Stimulated activated CD8-positive, alpha-beta memory T cell treated with anti-CD3 and anti-CD28 coated beads, Interleukin-4, amount 100 ng/mL, for 48 hours (primary cell): ENCODE data around the gene ATP2A2.
A peak's percentile ranks its signal among the peaks of the same experiment; 100 is the strongest.
"Not testable (repeated sequence)": the region's sequence is repeated elsewhere in the genome, so short reads cannot be mapped to it uniquely, and the experiment has no call there.

Experiments
- DNase-seq: peaks from one replicate; pipeline ENCODE4 v3.0.0-alpha.2; 2020

Gene ATP2A2

DNA sequence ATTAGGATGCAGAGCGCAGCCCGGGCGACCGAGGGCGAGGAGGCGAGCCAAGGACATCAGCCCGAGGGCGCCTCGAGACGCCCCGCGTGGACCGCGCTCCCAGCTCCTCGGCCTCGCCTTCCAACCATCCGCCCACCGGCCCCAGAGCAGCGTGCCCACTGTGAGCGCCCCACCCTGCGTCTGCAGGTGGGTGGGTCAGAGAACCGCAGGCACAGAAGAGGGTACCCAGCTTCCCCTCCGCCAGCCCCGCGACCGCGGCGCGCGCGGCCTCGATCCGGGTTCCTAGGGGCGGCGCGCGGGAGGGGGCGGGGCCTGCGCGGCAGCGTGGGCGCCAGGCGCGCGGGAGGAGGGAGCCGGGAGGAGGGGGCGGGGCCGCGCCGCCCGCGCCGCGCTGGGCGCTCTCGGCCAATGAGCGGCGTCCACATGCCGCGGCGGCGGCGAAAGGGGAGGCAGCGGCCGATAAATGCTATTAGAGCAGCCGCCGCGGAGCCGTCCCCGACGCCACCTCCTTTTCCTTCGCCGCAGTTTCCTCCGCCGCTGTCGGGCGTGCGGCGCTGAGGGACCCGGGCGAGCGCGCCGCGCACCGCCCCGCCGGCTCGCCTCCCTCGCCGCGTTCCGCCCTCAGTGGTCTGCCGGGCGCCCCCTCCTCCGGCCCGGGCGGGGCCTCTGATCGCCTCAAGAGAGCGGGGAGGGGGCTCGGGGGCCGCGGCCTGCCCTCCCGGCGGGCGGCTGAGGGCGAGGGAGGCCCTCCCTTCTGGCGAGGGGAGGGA is at the start of gene ATP2A2:
Gene ATP2A2 (plus strand): TSS at position 469 of the 770 bp plus-strand sequence. CDS start 543 bp downstream, outside the sequence.
- DNase-seq: peak; percentile 88

DNA sequence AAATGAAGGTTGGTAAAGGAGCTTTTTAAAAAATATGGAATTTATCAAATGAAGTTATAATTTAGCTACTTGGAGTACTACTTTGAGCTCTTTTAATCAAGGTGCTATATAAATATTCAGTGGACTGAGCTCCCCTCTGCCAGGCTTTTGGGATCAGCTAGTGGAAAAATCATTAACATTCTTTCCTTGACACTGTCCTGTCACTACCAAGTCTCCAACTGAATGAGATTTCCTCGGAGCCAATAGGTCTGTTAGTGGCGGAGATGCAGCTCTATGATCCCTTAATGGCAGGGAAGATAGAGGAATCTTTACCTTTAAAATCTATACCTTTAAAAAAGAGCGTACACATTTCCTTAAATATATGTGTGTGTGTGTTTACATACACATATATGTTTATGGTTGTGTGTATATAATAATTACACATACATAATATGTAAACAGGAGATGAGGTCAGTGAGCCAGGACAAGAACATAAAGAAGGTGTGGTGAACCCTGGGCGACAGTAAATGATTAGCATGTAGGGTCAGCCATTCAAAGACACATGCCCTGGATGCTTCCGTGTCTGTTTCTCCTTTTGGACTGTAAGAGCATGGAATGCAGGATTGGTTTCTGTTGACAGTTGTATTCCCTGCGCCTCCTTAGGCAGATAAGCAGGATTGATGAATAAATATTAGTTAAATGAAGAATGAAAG is 47.7 kb upstream of the ATP2A2 start:
- DNase-seq: no peak

DNA sequence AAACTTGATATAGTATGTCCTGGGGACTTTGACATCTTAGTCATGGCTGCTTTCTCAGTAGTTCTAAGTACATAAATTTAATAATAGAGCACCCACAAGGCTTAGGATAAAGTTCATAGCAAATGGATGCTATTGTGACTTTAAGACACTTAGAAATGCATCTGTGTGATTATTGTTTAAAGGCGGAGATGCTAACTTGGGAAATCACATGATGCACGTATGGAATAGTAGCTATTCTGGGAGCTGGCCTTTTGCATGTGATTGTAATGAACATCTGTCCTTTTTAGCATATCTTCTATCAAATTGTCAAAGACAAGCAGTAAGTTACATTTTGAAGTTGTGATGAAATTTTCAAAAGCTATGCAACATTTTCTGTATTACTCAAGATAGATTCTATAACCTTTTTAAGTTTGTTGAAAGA is 46.7 kb upstream of the ATP2A2 start:
- no peak for DNase-seq

DNA sequence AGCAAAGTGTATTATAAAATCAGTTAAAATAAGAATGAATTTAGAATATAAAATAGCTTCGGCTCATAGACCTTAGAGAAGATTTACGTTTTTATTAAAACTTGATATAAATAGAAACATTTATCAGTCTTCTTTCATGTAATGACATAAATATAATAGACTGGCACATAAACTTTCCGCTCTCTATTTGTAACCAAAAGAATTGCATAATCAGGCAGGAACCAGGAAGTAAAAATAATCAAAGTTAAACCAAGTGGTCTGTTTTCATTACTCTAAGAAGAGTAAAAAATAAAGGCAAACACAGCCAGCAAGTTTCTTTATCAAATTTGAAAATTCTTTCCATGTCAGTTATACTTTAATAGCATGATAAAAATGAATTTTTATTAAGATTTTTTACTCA is 46.3 kb upstream of the ATP2A2 start:
- no peak for DNase-seq

DNA sequence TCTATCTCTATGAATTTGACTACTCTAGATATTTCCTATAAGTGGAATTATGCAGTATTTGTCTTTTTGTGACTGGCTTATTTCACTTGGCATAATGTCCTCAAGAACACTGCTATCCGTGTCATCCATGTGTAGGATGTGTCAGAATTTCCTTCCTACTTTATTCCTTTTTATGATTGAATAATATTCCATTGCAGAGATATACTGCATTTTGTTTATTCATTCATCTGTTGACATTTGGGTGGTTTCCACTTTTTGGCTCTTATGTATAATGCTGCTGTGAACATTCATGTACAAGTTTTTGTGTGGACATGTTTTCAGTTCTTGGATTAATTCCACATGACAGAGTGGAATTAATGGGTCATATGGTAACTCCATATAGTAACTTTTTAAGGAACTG is 45.7 kb upstream of the ATP2A2 start:
- DNase-seq: no peak

DNA sequence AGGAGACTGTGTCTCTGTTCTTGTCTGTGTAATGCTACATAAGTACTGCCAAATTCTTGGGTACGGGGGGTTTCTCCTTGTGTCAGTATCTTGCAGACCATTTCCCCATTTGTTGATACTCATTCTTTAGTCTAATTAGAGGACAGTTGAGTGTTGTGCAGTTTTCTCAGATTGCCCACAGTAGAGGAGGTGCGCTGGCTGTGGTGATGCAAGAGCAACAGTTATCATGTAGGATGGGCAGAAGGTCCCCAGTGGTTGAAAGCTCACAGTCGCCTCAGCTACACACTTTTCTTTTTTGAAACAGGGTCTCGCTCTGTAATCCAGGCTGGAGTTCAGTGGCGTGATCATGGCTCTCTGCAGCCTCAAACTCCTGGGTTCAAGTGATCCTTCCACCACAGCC is 37.8 kb upstream of the ATP2A2 start:
- no peak for DNase-seq

DNA sequence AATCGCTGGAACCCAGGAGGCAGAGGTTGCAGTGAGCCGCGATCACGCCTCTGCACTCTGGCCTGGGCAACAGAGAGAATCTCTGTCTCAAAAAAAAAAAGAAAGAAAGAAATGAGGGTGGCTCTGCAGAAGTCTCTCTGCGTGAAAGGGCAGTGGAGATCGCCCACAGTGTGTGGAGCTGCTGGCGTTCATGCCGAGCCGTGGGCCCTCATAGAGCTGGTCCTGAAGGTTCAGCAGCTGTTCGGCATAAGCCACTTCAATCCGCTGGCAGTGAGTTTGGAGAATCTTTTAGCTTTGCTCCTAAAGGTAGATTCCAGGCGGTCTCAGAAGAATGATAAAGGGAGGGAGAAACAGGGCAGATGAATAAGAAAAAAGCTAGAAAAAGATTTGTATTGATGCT is 36.7 kb upstream of the ATP2A2 start:
- no peak for DNase-seq

DNA sequence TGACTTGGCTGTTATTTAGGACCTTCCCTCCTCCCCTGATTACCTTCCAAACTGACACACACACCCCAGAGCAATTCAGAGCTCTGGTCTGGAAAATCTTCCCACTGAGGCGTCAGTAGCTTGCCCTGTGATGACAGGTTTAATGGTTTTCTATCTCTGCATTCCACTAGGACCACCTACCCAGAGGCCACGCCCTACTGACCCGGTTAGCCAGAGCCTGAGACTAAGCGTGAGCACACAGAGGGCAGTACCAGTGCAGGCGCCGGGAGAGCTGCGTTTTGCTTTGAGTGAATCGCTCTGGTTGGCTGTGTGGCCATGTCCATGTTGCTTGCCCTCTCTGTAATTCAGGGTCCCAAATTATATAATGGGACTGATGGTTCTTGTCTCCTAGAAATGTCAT is 36.2 kb upstream of the ATP2A2 start:
- no peak for DNase-seq

DNA sequence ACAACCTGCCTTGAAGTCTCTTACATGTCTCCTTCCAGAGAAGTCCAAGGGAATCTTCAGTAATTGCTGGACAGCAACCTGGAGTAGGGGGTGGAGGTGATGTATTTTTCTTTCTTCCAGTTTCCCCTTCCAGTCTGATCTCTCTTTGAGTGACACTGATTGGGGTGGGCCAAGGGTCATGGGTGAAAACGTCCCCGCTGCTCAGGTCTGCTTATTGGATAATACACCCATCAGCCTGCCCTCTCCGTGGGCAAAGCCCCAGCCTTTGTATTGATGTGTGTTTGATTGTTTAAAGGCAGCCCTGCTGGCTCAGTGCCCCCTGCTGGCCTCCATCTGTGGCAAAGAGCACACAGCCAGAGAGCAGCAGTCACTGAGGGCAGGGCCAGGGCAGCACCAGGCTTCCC is 35.7 kb upstream of the ATP2A2 start:
- peak; percentile 61 for DNase-seq

DNA sequence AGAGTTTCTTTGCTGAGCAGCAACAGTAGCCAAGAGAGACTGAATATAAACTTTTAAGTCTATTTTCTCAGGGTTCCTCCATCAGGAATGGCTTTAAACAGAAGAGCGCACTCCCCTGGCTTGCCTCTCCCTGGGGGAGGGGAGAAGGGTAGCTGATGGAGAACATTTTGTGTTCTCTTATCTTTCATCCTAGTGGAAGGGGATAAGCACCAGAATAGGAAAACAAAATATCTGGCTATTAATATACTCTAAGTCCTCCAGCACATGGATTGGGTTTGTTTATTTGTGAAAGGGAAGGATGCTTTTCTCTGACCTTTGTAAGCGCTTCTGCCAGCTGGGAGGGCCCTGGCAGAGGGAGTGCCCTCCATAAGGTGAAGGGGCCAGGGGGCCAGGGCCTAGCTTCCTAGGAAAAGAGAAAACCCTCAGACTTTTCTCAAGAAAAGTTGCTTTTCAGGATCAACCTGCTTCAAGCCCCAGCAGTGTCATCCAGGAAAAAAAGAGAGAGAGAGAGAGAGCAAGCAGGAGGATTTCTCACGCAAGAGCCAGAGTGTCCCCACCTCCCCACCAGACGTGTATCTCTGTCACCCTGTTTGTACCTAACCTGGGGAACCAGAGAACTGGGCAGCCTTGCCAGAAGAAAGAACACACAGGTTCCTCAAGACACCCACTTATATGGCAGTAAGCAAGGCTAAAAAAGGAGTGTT is 34.3 kb upstream of the ATP2A2 start:
- no peak for DNase-seq

DNA sequence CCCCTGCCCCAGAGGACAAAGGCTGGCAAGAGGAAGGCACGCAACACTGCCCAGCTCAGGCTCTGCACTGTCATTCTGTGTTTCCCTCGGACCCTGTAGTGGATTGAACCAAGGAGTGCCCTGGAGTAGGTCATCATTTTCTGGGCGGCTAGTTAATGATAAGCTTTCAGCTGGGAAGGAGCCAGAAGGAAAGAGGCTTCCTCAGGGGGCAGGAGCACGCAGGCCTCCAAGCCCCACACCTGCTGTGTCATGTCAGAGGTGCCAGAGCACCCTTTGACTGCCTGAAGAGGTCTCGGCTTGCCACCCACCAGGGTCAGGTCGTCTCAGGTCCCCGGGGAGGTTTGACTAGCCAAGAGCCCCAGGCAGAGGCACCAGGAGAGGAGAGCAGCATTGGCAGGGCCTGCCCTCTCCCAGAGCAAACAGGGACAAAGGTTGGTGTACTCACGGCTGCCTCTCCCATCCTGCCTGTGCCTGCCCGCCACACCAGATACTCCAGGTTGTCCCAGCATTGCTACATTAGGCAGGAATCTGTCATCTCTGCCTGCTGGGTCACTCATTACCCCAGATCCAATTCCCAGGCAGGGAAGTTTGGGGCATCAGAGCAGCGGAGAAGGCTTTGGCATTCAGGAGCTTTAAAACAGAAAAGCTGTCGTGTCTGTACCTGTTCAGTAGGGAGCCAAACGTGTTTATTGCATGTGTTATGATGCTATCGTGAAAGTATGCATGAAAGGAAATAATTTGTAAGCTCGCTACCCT is 33.5 kb upstream of the ATP2A2 start:
- DNase-seq: no peak

DNA sequence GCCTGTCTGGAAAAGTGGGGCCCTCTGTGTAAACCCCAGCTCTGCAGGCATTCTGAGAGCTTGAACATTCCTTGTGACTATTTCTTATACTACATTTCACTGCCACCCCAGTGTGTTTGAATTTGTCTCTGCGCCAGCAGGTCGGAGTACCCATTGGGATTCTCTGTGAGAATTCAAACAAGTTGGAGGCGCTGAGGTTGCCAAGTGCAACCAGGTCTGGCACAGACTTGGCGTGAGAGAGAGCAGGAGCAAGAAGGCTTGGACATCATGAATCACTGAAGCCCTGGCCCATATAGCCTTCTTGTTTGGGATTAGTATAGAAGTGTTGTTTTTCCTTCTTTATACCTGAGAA is 33.0 kb upstream of the ATP2A2 start:
- no peak for DNase-seq

DNA sequence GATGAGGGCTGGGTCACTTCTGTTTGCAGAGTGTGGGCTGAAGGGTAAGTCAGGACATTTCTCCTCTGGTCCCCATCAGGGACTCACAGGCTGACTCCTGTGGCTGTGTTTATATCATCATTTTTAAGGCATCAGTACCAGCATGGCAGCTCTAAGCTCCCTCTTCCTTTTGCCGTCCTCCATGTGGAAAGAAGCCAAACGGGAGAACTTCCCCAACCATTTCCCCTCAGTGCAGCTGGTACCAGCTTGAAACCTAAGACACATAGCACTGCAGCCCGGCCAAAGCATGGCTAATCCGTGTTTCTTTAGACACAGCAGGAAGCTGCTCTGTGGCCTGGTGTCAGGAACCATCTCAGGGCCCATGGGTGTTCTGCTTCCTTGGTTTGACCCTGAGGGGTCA is 31.9 kb upstream of the ATP2A2 start:
- no peak for DNase-seq

DNA sequence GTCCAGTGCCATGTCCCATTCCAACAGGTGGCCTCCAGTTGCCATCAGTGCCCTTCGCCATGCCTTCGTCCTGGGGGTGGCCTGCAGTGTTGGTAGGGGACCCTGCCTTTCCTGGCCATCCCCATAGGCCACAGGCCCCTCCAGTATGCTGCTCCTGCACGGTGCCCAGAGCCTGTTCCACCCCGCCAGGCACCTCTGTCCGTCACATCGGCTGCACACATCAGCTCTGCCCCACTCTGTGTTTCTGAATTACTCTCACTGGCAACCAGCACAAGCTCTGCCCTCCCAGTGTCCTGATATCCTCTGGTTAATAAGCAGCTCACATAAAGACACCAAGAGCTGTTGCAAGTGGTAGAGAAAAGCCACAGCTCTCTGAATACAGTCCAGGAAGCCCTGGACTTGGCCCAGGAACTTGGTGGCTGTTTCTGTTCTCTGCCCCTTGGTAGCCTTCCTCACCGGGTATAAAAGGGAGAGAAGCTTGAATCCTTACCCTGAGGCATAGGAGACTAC is 31.3 kb upstream of the ATP2A2 start:
- no peak for DNase-seq

DNA sequence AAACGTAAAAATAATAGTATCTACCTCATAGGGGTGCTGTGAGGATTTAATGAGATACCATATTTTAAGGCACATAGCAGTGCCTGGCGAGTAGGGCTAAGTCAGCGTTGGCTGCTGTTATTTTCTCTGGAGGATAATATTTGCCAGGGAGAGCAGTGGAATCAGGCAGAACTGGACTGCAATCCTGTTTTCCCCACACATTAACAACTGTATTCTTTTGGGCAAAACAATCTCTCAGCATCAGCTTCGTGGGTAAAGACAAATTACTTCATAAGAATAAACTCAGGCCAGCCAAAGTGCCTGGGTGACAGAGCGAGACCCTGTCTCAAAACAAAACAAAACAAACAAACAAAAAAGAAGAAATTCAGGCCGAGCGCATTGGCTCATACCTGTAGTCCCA is 29.7 kb upstream of the ATP2A2 start:
- no peak for DNase-seq

DNA sequence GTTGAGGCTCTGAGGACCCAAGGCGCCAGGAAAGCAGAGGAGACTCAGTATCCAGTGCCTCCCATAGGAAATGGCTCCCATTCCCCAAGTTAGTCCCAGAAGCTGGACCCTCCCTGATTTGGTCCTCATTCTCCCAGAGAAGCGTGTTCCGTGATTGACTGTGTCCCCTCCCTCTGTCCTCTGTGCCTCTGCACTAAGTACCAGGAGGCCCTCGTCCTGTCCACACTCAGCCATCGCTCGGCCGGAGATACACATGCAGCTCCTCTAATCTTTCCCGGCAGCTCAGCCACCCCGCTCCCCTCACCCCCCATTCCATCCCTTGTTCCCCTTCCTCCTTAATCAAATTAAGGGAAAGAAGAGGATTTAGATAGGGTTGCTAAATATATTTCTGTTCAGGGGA is 28.3 kb upstream of the ATP2A2 start:
- DNase-seq: no peak

DNA sequence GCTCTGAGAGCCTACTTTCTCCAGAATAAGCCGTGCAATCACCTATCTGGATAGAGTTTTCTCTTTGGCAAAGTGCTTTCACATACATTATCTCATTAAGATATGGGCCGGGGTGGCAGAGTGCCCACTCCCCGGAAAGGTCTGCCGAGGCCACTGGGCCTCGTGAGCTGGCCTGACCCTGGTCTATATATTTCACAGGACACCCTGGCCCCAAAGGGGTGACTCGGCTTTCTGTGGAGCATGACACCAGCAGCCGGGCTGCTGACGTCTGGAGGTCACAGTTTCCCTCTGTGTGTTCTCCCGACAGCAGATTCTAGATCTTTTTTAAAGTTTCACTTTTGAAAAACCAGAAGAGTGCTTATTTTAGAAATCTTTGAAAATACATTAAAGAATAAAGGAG is 27.9 kb upstream of the ATP2A2 start:
- no peak for DNase-seq

DNA sequence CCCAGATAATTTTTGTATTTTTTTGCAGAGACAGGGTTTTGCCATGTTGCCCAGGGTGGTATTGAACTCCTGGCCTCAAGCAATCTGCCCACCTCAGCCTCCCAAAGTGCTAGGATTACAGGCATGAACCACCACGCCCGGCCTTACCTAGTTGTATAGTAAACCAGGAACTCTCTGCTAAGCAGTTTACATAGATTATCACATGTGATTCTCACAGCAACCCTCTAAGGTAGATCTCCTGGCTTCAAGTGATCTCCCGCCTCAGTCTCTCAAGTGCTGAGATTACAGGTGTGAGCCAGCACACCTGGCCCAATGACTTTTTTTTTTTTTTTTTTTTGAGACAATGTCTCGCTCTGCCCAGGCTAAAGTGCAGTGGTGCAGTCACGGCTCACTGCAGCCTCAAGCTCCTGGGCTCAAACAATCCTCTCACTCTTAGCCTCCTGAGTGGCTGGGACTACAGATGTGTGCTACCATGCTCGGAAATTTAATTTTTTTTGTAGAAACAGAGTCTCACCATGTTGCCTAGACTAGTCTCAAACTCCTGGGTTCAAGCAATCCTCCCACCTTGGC is 26.0 kb upstream of the ATP2A2 start:
- no peak for DNase-seq

DNA sequence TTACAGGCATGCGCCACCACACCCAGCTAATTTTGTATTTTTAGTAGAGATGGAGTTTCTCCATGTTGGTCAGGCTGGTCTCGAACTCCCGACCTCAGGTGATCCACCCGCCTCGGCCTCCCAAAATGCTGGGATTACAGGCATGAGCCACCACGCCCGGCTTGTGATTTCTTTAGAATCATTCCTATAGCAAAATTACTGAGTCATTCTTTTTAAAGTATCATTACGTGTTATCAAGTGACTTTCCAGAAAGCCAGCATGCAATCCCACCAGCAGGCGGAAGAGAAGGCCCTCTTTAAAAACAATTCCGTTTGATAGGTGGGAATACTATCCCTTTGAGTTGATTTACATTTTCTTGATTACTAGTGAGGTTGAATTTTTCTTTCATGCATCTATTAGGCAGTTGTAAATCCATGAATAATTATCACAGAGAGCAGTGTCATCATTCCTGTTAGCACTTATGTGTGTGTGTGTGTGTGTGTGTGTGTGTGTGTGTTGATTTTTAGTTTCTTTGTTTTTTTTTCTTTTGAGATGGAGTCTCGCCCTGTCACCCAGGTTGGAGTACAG is 25.1 kb upstream of the ATP2A2 start:
- not testable (repeated sequence) for DNase-seq

DNA sequence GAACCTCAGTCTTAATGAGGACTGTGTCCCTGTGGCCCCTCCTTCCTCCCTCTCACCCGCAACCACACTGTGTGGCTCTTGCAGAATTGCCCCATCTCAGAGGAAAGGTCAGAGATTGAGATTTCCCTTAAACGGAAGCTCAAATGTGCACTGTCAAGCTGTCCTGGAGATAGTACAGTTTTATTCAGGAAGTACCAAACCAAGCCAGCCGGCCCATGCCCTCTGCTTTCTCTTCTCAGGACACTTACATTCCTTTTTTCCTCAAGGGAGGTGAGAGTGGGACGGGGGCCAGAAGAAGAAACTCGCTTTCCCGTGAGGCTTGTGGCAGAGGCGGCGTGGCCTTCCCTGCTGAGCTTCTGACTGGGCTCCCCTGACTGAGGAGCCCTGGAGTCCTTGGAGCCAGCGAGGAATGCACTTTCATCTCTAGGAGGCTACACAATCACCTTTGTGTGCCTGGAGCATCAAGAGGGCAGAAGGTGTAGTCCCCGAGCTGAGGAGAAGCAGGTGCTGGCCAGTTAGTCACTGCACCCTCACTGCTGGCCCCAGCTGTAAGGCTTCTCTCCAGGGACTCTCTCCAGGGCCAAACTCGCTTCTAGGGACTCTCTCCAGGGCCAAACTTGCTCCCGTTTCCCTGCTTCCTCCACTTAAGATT is 24.1 kb upstream of the ATP2A2 start:
- no peak for DNase-seq

DNA sequence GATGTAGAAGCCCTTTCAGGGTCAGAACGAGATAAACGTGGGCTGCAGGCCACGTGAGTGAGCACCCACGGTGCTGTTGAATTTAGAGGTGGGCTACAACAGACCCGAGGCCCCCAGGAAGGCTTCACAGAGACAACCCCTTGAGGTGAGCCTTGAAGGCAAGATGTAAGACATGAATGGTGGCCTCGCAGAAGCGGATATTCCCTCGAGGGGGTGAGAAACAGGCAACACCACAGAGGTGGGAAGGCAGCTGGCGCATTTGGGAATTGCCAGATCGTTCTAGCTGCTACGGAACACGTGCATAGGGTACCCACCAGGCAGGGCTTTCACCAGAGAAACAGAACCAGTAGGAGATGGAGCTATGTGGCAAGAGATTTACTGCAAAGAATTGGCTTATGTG is 22.6 kb upstream of the ATP2A2 start:
- DNase-seq: no peak
